Choroid plexus epithelial cell (primary cell): ENCODE results near the gene BFSP2.

Source experiments
- DNase-seq: peaks from one replicate; pipeline ENCODE4 v3.0.0-alpha.2; 2010; ENCODE audit warnings: low read depth
- H3K4me3 ChIP-seq: 2 replicates; pipeline ENCODE4 v1.5.1; 2011; ENCODE audit warnings: low read depth, mild to moderate bottlenecking, control low read depth, low read length, moderate library complexity
- CTCF ChIP-seq: conservative IDR thresholded peaks from 2 replicates; pipeline ENCODE4 v1.5.1; 2011; ENCODE audit warnings: low read depth, mild to moderate bottlenecking, control low read depth, inconsistent platforms, low read length, moderate library complexity

The BFSP2 gene

GRCh38 chr3:133452641-133453319 lies 52.9 kb downstream of the BFSP2 start:
- no peak for TF ChIP-seq CTCF
- H3K4me3 ChIP-seq = no peak overlapping the region
- DNase-seq = no peak

- TF ChIP-seq CTCF = no peak
- no peak overlapping the region for H3K4me3 ChIP-seq
- DNase-seq = no peak
These were observed 53.5 kb downstream of the BFSP2 start for GRCh38 chr3:133453383-133453782.

GRCh38 chr3:133455281-133455680 lies 55.4 kb downstream of the BFSP2 start:
- no peak for TF ChIP-seq CTCF
- DNase-seq = no peak
- no peak overlapping the region for H3K4me3 ChIP-seq

- no peak for DNase-seq
- TF ChIP-seq CTCF = no peak
- no peak overlapping the region for H3K4me3 ChIP-seq
These were observed 56.1 kb downstream of the BFSP2 start for GRCh38 chr3:133455960-133456359.

GRCh38 chr3:133457025-133457424 lies 57.2 kb downstream of the BFSP2 start:
- TF ChIP-seq CTCF = no peak
- no peak for DNase-seq
- no peak overlapping the region for H3K4me3 ChIP-seq

- DNase-seq = no peak
- H3K4me3 ChIP-seq = no peak overlapping the region
- peak; percentile 47 for TF ChIP-seq CTCF
These were observed 57.7 kb downstream of the BFSP2 start for GRCh38 chr3:133457465-133458067.

- peak; percentile 46 for DNase-seq
- H3K4me3 ChIP-seq = no peak overlapping the region
- no peak for TF ChIP-seq CTCF
These were observed 59.5 kb downstream of the BFSP2 start for GRCh38 chr3:133459400-133459799.
